ENCODE results near the gene POLR1C. TPM values are rescaled to one million over a fixed set of nuclear protein-coding genes. Genes with fewer than 3 reads are reported as not detected.
A peak's percentile ranks its signal among the peaks of the same experiment; 100 is the strongest.
"Not testable (repeated sequence)": the region's sequence is repeated elsewhere in the genome, so short reads cannot be mapped to it uniquely, and the experiment has no call there.

The POLR1C gene
- total RNA-seq, 2 donors from 2014 or later = 23.9 to 31.7 TPM

DNA sequence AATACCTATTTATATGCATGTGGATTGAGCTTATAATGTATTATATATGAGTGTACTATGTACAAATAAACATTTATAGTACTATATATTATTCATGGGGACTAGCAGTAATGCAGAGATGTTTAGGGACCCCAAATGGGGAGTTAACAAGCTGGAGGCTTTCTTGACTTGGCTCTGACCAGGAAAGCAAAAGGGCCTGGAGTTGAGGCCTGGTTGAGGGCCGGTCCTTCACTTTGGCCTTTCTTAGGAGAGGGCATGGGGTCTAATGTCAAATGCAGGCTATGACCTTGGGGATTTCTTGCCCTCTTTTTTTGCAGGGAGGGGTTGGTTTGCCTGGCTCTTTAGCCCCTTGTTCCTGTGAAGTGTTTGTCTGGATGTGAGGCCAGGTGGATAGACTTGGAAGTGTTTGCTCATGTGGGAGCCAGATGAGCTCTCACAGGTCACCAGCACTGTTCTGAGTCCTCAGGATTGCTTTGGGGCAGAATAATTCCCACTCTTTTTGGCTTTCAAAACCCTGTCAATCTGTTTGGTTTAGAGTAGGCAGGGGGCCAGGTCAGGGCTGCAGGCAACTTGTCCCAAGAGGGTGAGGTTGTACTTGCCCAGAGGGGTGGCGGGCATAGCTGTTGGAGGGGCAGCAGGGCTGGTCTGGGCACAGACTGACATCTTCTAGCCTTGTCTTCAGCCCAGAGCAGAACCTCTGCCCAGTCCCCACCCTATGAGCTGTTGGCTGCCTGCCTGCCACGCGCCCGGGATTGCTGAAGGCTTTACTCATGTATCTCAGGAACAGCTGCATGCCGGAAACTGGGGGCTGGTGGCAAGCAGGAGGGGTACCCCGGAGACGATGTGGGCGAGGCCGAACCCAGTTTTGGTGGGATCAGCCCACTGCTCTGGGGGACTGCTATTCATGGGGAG, 24.9 kb upstream of the POLR1C start:
- intact Hi-C loops (cut with DNase I) = no loop called here
- DNase-seq (ENCODE audit: low spot score) = peak; percentile 96

DNA sequence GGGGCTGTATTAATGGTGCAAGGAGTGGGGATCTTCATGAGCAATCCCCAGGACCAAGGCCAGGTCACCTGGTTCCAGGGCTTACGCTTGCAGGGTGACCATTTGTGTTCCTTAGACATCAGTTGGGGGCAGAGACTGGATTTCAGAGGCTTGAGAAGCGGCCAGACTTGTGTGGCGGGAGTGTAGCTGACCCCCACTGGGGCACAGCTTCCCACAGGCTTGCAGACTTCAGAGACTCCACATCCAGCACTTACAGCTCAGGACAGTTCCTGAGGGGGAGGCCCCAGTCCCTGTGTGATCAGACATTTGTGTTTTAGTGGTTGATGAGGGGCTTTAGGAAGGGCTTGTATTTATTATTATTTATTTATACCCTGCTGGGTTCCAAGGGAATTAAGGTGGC, 24.2 kb upstream of the POLR1C start:
- no peak for DNase-seq (ENCODE audit: low spot score)
- intact Hi-C loops (cut with DNase I) = no loop called here

DNA sequence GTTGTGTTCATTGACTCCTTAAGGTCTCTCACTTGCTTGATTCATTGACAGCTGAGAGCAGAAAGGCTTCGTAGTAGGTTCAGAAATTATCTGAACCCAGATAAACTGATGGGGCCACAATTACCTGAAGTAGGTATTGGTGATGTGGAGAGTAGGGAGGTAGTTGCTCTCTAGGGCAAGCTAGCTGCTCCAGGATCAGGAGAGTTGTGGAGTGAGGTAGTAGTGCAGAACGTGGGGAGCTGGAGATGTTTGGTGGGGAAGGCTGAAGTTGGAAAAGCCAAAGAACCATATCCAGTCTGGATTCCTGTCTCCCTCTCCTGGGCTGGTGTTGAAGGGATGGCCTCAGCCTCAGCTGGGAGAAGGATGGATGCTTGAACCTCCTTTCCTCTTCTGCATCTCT, 23.7 kb upstream of the POLR1C start:
- intact Hi-C loops (cut with DNase I) = no loop called here
- DNase-seq (ENCODE audit: low spot score) = no peak

DNA sequence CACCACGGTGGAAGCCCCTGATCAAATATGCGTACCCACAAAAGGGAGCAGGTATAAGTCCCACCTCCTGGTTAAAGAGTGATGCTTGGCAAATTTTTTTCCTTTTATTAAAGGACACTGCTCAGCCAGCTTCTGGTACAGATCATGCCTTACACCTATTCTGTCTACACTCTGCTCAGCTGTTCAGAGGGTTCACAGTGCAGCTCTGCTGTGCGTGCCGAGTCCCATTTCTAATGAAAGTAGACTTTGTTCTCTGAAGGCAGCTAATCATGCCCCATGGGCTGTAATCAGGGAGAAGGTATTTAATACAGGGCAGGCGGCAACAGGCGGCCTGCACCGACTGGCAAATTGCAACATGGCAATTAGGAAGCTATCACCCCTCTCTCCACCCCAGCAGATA, 23.1 kb upstream of the POLR1C start:
- intact Hi-C loops (cut with DNase I) = no loop called here
- DNase-seq (ENCODE audit: low spot score) = no peak

DNA sequence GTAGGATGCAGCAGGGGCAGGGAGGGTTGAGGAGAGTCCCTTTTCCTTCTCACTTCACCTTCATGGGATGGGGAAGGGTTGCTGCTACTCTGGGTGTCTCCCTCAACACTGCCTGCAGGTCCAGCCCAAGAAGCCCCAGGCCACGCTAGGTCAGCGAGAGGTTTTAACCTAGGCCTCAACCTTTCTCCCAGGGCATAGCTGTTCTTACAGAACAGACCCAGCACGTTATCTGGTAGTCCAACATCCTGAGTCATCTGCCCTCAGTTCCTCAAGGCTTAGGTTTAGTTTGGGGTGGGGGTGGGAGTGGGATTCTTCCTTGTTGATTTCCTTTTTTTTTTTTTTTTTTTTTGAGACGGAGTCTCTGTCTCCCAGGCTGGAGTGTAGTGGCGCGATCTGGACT, 22.6 kb upstream of the POLR1C start:
- intact Hi-C loops (cut with DNase I) = no loop called here
- no peak for DNase-seq (ENCODE audit: low spot score)

DNA sequence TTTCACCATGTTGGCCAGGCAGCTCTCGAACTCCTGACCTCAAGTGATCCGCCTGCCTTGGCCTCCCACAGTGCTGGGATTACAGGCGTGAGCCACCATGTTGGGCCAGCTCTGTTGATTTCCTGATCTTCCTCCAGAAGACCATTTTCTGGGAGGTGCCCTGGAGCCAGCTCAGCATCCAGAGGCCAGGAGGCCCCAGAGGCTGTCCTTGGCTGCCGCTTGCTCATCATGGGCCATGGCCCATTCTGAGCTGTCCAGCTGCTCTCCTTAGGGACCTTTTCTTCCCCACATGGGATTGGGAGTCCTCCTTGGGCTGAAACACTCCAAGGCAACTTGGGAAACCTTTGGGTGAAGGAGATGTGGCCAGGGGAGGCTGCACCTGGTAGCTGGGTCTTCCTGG, 22.1 kb upstream of the POLR1C start:
- intact Hi-C loops (cut with DNase I) = no loop called here

DNA sequence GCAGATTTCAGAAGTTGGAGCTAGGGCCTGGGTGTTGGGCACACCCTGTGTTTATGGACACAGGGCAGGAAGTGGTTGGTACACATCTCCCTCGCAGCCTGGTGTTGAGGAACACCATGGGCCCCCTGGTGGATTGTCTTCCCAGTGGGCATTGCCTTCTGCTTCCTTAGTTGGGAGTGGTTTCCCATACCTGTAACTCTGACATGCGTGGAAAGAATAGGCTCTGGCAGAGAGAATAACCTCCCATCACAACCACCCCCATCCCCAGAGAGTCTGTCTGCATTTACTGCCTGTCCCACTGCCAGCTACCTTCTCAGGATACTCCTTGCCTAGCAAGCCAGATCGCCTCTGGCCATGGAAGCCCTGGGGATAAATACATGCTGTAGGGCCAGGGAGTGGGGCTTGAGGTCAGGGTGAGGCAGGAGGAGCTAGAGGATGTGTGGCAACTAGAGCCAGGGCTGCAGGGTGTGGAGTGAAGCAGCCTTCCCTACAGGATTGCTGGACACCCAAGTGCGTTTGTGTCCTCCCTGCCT, 21.4 kb upstream of the POLR1C start:
- intact Hi-C loops (cut with DNase I) = no loop called here
- DNase-seq (ENCODE audit: low spot score) = no peak

More for the DNA sequence above, 22.1 kb upstream of the POLR1C start:
- no peak for DNase-seq (ENCODE audit: low spot score)

GRCh38 chr6:43496370-43497128, 20.3 kb upstream of the POLR1C start:
- intact Hi-C loops (cut with DNase I) = no loop called here
- no peak for DNase-seq (ENCODE audit: low spot score)

DNA sequence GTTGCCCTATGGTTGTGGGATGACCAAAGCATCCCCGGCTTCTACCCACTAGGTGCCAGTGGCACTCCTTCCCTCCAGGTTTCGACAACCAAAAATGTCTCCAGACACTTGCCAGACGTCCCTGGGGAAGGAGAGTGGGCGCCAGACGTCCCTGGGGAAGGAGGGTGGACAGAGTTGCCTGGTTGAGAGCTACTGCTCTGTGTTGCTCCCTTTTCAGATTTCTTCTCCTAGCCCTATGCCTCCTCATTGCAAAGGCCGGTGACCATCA, 19.8 kb upstream of the POLR1C start:
- intact Hi-C loops (cut with DNase I) = no loop called here

DNA sequence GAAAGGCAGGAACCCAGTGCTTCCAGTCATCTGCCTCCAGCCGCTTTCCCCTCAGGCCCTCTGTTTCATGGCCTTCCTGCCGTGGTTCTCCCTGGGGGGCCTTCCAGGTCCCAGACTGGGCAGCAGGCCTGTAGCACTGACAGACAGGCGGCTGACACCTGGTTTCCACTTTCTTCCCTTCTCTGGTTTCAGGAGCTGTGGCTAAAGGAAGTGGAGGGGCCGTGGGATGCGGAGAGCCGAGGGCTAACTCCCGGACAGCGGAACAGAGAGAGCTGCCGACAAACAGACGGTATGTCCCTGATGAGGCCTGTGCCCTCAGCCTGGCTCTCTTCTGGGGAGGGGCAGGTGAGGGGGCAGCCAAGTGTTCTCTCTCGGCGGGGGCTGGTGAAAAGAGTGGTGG, 19.2 kb upstream of the POLR1C start:
- intact Hi-C loops (cut with DNase I) = no loop called here
- no peak for DNase-seq (ENCODE audit: low spot score)

More for the DNA sequence above, 19.8 kb upstream of the POLR1C start:
- no peak for DNase-seq (ENCODE audit: low spot score)

DNA sequence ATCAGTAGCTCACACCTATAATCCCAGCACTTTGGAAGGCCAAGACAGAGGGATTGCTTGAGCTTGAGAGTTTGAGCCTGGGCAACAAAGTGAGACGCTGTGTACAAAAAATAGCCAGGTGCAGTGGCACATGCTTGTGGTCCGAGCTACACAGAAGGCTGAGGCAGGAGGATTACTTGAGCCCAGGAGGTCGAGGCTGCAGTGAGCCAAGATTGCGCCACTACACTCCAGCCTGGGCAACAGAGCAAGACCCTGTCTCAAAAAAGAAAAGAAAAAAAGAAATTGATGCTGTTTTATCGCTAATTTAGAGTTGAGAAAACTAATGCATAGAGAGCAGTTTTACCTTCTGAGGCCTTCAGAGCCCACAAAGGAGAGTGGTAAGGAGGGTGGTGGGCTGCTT, 18.6 kb upstream of the POLR1C start:
- DNase-seq (ENCODE audit: low spot score); intact Hi-C loops (cut with DNase I): not testable (repeated sequence)

- DNase-seq (ENCODE audit: low spot score) = peak; percentile 22
- intact Hi-C loops (cut with DNase I) = no loop called here
These were observed 17.7 kb upstream of the POLR1C start for GRCh38 chr6:43499028-43499815.

DNA sequence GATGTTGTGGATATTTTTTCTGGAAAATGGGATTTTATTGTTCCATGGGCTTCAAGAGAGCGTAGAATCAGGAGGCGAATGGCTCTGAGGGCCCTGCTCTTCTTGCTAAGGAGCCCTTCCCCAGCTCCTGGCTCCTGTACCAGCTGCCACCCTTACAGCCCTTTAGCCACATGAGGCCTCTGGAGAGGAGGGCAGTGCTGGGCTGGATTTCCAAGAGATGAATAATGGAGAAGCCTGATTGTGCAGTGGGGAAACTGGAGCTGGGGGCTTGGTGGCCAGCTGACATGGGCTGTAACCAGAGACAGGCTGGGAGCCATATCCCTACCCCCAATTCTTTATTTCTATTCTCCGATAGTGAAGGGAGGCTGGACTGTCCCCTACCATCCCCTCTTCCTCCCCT, 16.0 kb upstream of the POLR1C start:
- no peak for DNase-seq (ENCODE audit: low spot score)
- intact Hi-C loops (cut with DNase I) = loop anchor here in 1 of 2 donors (10.0 kb wide), 1 partner anchor 116 kb away; no protein-coding TSS in a partner anchor

- DNase-seq (ENCODE audit: low spot score) = no peak
- intact Hi-C loops (cut with DNase I) = loop anchor here in 1 of 2 donors (10.0 kb wide), 1 partner anchor 118 kb away; no protein-coding TSS in a partner anchor
These were observed 14.2 kb upstream of the POLR1C start for GRCh38 chr6:43502666-43503065.

DNA sequence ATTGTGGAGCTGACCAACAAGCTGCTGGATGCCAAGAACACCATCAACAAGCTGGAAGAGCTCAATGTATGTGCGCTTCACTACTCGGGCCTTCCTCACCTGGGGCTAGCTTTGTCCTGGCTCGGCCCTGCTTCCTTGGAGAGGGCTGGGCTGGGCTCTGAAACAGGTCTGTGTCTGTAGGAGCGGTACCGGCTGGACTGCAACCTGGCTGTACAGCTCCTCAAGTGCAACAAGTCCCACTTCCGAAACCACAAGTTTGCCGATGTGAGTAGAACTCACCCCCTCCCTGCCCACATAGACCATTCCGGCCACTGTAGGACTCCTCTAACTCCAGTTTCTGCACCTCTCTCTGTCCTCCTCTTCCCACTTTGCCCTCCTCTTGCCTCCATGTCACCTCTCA, 13.4 kb upstream of the POLR1C start:
- intact Hi-C loops (cut with DNase I) = loop anchor here in 1 of 2 donors (10.0 kb wide), 1 partner anchor 119 kb away; no protein-coding TSS in a partner anchor
- peak; percentile 54 for DNase-seq (ENCODE audit: low spot score)

DNA sequence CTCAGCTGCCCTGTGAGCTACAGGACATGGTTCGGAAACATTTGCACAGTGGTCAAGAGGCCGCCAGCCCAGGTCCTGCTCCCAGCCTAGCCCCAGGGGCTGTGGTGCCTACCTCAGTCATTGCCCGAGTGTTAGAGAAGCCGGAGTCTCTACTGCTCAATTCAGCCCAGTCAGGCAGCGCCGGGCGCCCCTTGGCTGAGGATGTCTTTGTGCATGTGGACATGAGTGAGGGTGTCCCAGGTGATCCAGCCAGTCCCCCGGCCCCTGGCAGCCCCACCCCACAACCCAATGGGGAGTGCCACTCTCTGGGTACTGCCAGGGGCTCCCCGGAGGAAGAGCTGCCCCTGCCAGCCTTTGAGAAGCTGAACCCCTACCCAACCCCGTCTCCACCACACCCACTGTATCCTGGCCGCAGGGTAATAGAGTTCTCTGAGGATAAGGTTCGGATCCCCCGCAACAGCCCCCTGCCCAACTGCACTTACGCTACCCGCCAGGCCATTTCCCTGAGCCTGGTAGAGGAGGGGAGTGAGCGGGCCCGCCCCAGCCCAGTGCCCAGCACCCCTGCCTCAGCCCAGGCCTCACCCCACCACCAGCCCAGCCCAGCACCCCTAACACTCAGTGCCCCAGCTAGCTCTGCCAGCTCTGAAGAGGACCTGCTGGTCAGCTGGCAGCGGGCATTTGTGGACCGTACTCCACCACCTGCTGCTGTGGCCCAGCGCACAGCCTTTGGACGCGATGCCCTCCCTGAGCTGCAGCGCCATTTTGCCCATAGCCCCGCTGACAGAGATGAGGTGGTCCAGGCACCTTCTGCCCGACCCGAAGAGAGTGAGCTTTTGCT, 11.9 kb upstream of the POLR1C start:
- peak; percentile 74 for DNase-seq (ENCODE audit: low spot score)
- intact Hi-C loops (cut with DNase I) = loop anchor here (5.0 to 10.0 kb wide), 4 partner anchors 48 to 243 kb away; partner anchors contain the start of gene DLK2 (in 1 of the 2)

DNA sequence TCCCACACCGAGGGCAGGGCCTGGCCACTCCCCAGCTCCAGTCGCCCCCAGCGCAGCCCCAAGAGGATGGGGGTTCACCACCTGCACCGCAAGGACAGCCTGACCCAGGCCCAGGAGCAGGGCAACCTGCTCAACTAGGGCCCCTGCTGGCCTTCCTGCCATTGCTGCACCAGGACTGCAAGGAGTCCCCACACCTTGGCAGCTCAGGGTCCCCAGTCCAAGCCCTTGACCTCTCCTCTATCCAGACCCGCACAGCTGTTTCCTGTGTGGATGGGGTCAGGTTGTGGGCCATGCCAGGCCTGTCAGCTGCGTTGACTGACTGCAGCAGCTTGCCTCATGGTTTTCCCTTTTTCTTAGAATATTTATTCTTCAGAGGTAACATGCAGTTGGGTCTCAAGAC, 11.2 kb upstream of the POLR1C start:
- DNase-seq (ENCODE audit: low spot score) = no peak
- intact Hi-C loops (cut with DNase I) = loop anchor here (5.0 to 10.0 kb wide), 4 partner anchors 48 to 243 kb away; partner anchors contain the start of gene DLK2 (in 1 of the 2)

DNA sequence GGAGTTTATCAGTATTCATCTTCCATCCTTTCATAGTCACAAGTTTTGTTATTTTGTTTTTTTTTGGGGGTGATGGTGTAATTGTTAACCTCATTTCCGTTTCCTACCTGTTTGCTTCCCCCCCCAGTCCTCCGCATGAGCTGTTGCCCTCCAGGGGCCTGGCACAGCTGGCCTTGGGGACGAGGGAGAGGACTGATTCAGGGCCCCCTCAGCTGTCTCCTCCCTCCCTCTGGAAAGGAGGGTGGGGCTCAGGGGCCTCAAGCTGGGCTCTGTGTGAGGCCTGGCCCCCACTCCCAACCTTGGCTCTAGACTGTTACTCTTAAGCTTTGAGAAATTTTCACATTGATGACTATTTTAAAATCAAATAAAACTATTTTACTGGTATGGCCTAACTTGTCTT, 10.7 kb upstream of the POLR1C start:
- intact Hi-C loops (cut with DNase I) = loop anchor here (5.0 to 10.0 kb wide), 4 partner anchors 49 to 244 kb away; partner anchors contain the start of gene DLK2 (in 1 of the 2)
- DNase-seq (ENCODE audit: low spot score) = peak; percentile 16

Data from posterior vena cava (tissue), 2 donors.